HG02840 (cell line): Measurements from ENCODE around the gene CRP.
"Not testable (repeated sequence)": the region's sequence is repeated elsewhere in the genome, so short reads cannot be mapped to it uniquely, and the experiment has no call there.

Experiments
- ATAC-seq: cut with Tn5 transposase; IDR thresholded peaks from one replicate; pipeline ENCODE4 v1.9.1; 2021; ENCODE audit warnings: mild to moderate bottlenecking, moderate library complexity, moderate number of reproducible peaks; ENCODE audit not compliant: unreplicated experiment, low FRiP score

CRP gene

GRCh38 chr1:159714529-159714928, at the start of gene CRP:
TSS of gene CRP (minus strand) at chr1:159714589. CDS start at chr1:159714485, 104 bp downstream.
- ATAC-seq = no peak

GRCh38 chr1:159763686-159764085, 49.3 kb upstream of the CRP start:
- no peak for ATAC-seq

- ATAC-seq = no peak
Measured at GRCh38 chr1:159756397-159756796, 42.0 kb upstream of the CRP start.

GRCh38 chr1:159755451-159756007, 41.1 kb upstream of the CRP start:
- no peak for ATAC-seq

- no peak for ATAC-seq
Measured at GRCh38 chr1:159753386-159753785, 39.0 kb upstream of the CRP start.

- no peak for ATAC-seq
Measured at GRCh38 chr1:159752135-159752580, 37.8 kb upstream of the CRP start.

GRCh38 chr1:159751031-159751430, 36.6 kb upstream of the CRP start:
- ATAC-seq = no peak

GRCh38 chr1:159750621-159751020, 36.2 kb upstream of the CRP start:
- ATAC-seq = no peak

- ATAC-seq = no peak
Measured at GRCh38 chr1:159749630-159750029, 35.2 kb upstream of the CRP start.

GRCh38 chr1:159748370-159748769, 34.0 kb upstream of the CRP start:
- no peak for ATAC-seq

GRCh38 chr1:159746666-159747065, 32.3 kb upstream of the CRP start:
- ATAC-seq = no peak

- ATAC-seq = no peak
Measured at GRCh38 chr1:159743651-159744410, 29.4 kb upstream of the CRP start.

GRCh38 chr1:159737238-159737916, 23.0 kb upstream of the CRP start:
- ATAC-seq = no peak

GRCh38 chr1:159723188-159723587, 8.8 kb upstream of the CRP start:
- ATAC-seq = not testable (repeated sequence)

- ATAC-seq = no peak
Measured at GRCh38 chr1:159719990-159720389, 5.6 kb upstream of the CRP start.

- no peak for ATAC-seq
Measured at GRCh38 chr1:159715855-159716254, 1.5 kb upstream of the CRP start.

GRCh38 chr1:159712080-159712479, 2.3 kb downstream of the CRP start:
- no peak for ATAC-seq

GRCh38 chr1:159707472-159708260, 6.7 kb downstream of the CRP start:
- no peak for ATAC-seq

GRCh38 chr1:159705904-159706256, 8.5 kb downstream of the CRP start:
- no peak for ATAC-seq

GRCh38 chr1:159705251-159705903, 9.0 kb downstream of the CRP start:
- ATAC-seq = no peak
